HepG2 (cell line): Measurements from ENCODE around the gene TKTL1. TPM values are rescaled to one million over a fixed set of nuclear protein-coding genes. Genes with fewer than 3 reads are reported as not detected.

Experiments used
- ATAC-seq: fragments of 200-7000 bp; cut with Tn5 transposase; 3 replicates; pipeline ENCODE4 v1.9.1; 2020; ENCODE audit warnings: mild to moderate bottlenecking, moderate library complexity
- BruUV-seq: library from RNA; stranded (reverse); fragments of 400-500 nt; replicated peaks from 2 replicates; lab custom pipeline; 2021; lab: Mats Ljungman, UMichigan
- CTCF ChIA-PET: fragments of 300-600 bp; formaldehyde crosslinking; extraction: SDS; loops from one replicate; lab custom pipeline; 2021; ENCODE audit warnings: low total read pairs, inconsistent platforms, low intra/inter-chr PET ratio; lab: Yijun Ruan, JAX
- POLR2A ChIA-PET: fragments of 350-600 bp; sonication (Branson Sonifier 250); formaldehyde crosslinking; loops from one replicate; lab custom pipeline; 2020; ENCODE audit warnings: antibody characterized with exemption, inconsistent platforms; lab: Yijun Ruan, JAX
- DNase-seq: peaks from one replicate; pipeline ENCODE4 v3.0.0-alpha.2; 2015; ENCODE audit warnings: low spot score
- FAIRE-seq: peaks from 3 replicates; lab custom pipeline; 2011; peaks lifted over from hg19 to GRCh38; lab: Jason Lieb, UNC
- H2AFZ ChIP-seq: one replicate; pipeline ENCODE4 v1.6.1; 2011; ENCODE audit warnings: low read length, inconsistent platforms
- H3K27ac ChIP-seq: fragments of 300-600 bp; 3 replicates; pipeline ENCODE4 v1.8.0; 2011; ENCODE audit warnings: mixed run types, mild to moderate bottlenecking, mixed read lengths, low read length, inconsistent platforms; ENCODE audit not compliant: insufficient read depth; ENCODE audit errors: extremely low read length
- H3K27me3 ChIP-seq, 2 experiments: fragments of 200-600 bp in 1 of 2; 2 replicates in 1 of 2; 3 replicates in 1 of 2; pipeline versions ENCODE4 v1.6.0 to v1.8.0; 2011; ENCODE audit warnings: low read length in 2 of 2, mild to moderate bottlenecking in 2 of 2, moderate library complexity in 2 of 2, inconsistent platforms in 1 of 2; ENCODE audit not compliant: insufficient read depth in 2 of 2, control insufficient read depth in 1 of 2
- H3K36me3 ChIP-seq, 2 experiments: fragments of 200-600 bp in 1 of 2; replicated peaks in 1 of 2; 2 replicates in 1 of 2; 3 replicates in 1 of 2; pipeline versions ENCODE4 v1.5.1 to v1.8.0; 2011; ENCODE audit warnings: low read length in 2 of 2, inconsistent platforms in 1 of 2; ENCODE audit not compliant: insufficient read depth in 2 of 2, control insufficient read depth in 1 of 2
- H3K4me1 ChIP-seq: 2 replicates; pipeline ENCODE4 v1.5.1; 2012; ENCODE audit warnings: low read length, inconsistent platforms; ENCODE audit not compliant: insufficient read depth
- H3K4me2 ChIP-seq: 2 replicates; pipeline ENCODE4 v1.6.0; 2011; ENCODE audit warnings: low read depth, low read length, inconsistent platforms
- H3K4me3 ChIP-seq, 3 experiments: fragments of 200-600 bp in 1 of 3; sonication (generic), shearing (Covaris generic) in 1 of 3; replicated peaks in 1 of 3; 2 replicates each; pipeline ENCODE4 v1.5.1; 2011 to 2016; ENCODE audit warnings: low read length in 3 of 3, inconsistent platforms in 2 of 3, low read depth in 2 of 3, mild to moderate bottlenecking in 2 of 3, control low read depth in 1 of 3, mixed read lengths in 1 of 3; ENCODE audit not compliant: insufficient read depth in 1 of 3
- H3K79me2 ChIP-seq: one replicate; pipeline ENCODE4 v1.6.1; 2011; ENCODE audit warnings: low read length, inconsistent platforms; ENCODE audit not compliant: insufficient read depth
- H3K9ac ChIP-seq: 2 replicates; pipeline ENCODE4 v1.6.0; 2011; ENCODE audit warnings: mild to moderate bottlenecking, low read depth, low read length, inconsistent platforms; ENCODE audit not compliant: insufficient read depth
- H3K9me3 ChIP-seq: 2 replicates; pipeline ENCODE4 v1.5.1; 2012; ENCODE audit warnings: mild to moderate bottlenecking, low read length
- H4K20me1 ChIP-seq: 2 replicates; pipeline ENCODE4 v1.6.0; 2011; ENCODE audit warnings: inconsistent platforms, mild to moderate bottlenecking, low read length, moderate library complexity; ENCODE audit not compliant: insufficient read depth
- AGO2 ChIP-seq: fragments of 200-400 bp; formaldehyde crosslinking; optimal IDR thresholded peaks from 2 replicates; pipeline ENCODE3; 2017; ENCODE audit warnings: mild to moderate bottlenecking, low read depth, low read length, moderate library complexity
- DDIT3 ChIP-seq: sonication (generic); formaldehyde crosslinking; IDR thresholded peaks from 2 replicates; pipeline ENCODE4 v1.4.0; 2020; ENCODE audit warnings: mild to moderate bottlenecking, missing genetic modification reagents
- KAT8 ChIP-seq: IDR thresholded peaks from 2 replicates; pipeline ENCODE4 v1.6.1; 2016; ENCODE audit warnings: missing genetic modification reagents, missing compliant biosample characterization
- PHB2 ChIP-seq: fragments of 450-650 bp; IDR thresholded peaks from 2 replicates; pipeline ENCODE4 v1.6.1; 2018; ENCODE audit not compliant: partially characterized antibody
- PRMT3 ChIP-seq: sonication (generic); formaldehyde crosslinking; IDR thresholded peaks from 2 replicates; pipeline ENCODE4 v1.8.1; 2022; ENCODE audit warnings: low read depth, mild to moderate bottlenecking, moderate library complexity, missing genetic modification reagents, borderline replicate concordance
- RBFOX2 ChIP-seq: fragments of 200-400 bp; formaldehyde crosslinking; IDR thresholded peaks from 2 replicates; pipeline ENCODE4 v1.6.1; 2017; ENCODE audit warnings: low read depth, mild to moderate bottlenecking, low read length
- TMF1 ChIP-seq: sonication (generic); formaldehyde crosslinking; IDR thresholded peaks from 2 replicates; pipeline ENCODE4 v1.8.1; 2022; ENCODE audit warnings: low read depth, missing genetic modification reagents
- ZC3H13 ChIP-seq: sonication (generic); formaldehyde crosslinking; IDR thresholded peaks from 2 replicates; pipeline ENCODE4 v1.8.1; 2023; ENCODE audit warnings: mild to moderate bottlenecking, missing genetic modification reagents, moderate library complexity
- ZNF17 ChIP-seq: sonication (generic); formaldehyde crosslinking; IDR thresholded peaks from 2 replicates; pipeline ENCODE4 v1.5.0; 2020; ENCODE audit warnings: mild to moderate bottlenecking, missing genetic modification reagents
- ZNF740 ChIP-seq: sonication (generic); formaldehyde crosslinking; IDR thresholded peaks from 2 replicates; pipeline ENCODE4 v1.4.0; 2020; ENCODE audit warnings: missing genetic modification reagents
- WGBS: methylation state at CpG from one replicate; pipeline ENCODE4 v1.1.6; 2017; ENCODE audit warnings: low lambda C conversion rate; 5-methylcytosine and 5-hydroxymethylcytosine counted together
- in situ Hi-C: cut with HindIII; loops from 2 replicates; pipeline ENCODE4 v1.10.0; 2017; ENCODE audit warnings: low pct_unique_long_range_greater_than_20kb; ENCODE audit not compliant: extremely low pct_ligation_motif_present
- intact Hi-C: fragments of 100-400 bp; cut with micrococcal nuclease; formaldehyde crosslinking; loops from one replicate; pipeline ENCODE4 v1.10.0; 2022; ENCODE audit not compliant: unreplicated experiment
- polyA plus RNA-seq, 8 experiments: library from polyadenylated mRNA; depleted of rRNA in 3 of 8; stranded (reverse) in 7 of 8; unstranded in 1 of 8; fragments of >200 nt; fragmentation: Illumina TruSeq in 4 of 8; extraction: Trizol in 4 of 8; gene quantifications; 2 replicates each; pipeline versions ENCODE4 v1.2.1 to v1.2.3, GENCODE V29; 2011 to 2016; ENCODE audit warnings: low read depth in 4 of 8, missing spikeins in 1 of 8, mixed read lengths in 1 of 8; ENCODE audit not compliant: insufficient read depth in 1 of 8
- total RNA-seq, 5 experiments: library from RNA; depleted of rRNA; stranded (reverse); fragments of >200 nt; fragmentation: Illumina TruSeq; extraction: Trizol; gene quantifications; 2 replicates each; pipeline ENCODE4 v1.2.3, GENCODE V29; 2016; ENCODE audit warnings: low read depth in 1 of 5

TKTL1 gene
- total and polyA plus RNA-seq, 2 of the 13 experiments (the other 11 are each of a cell fraction or from before 2014, with no cell fraction given) = not detected

GRCh38 chrX:154358011-154358410, 62.4 kb downstream of the TKTL1 start:
- Histone ChIP-seq H3K27ac (no peak overlapping the region), H3K9ac (no peak overlapping the region), H3K4me2 (no peak overlapping the region), H3K36me3 (peaks cover 24 to 53% of the 10 kb centered on the region in 2 experiments; a peak in 4 of 5 replicates), H3K4me1 (peaks cover 18% of the 10 kb centered on the region), H3K79me2 (no peaks in the 10 kb centered on the region), H3K4me3 (no peak overlapping the region), H3K27me3 (no peaks in the 10 kb centered on the region), H2AFZ (no peak overlapping the region), H3K9me3 (no peaks in the 10 kb centered on the region), H4K20me1 (peaks cover 3% of the 10 kb centered on the region; the same call in 1 of the 2 replicates)
- intact Hi-C loops (loop anchor here (1.0 kb wide), 1 partner anchor 16 kb away; the partner anchor contains the start of gene FLNA), in situ Hi-C loops (no loop called here)
- ATAC-seq (no peak), DNase-seq (no peak), FAIRE-seq (no peak)
- 0 out of 2 replicates have a peak, but pooled peaks have one; percentile 3 for TF ChIP-seq RBFOX2
- TF ChIP-seq ZC3H13 (CRISPR knock-in tag) = no peak
- peak; percentile 0 for TF ChIP-seq AGO2
- TF ChIP-seq DDIT3 = no peak
- no peak for TF ChIP-seq KAT8
- TF ChIP-seq ZNF740 (CRISPR knock-in tag) = no peak
- no peak for TF ChIP-seq ZNF17 (CRISPR knock-in tag)
- no peak for TF ChIP-seq TMF1
- no peak for TF ChIP-seq PHB2
- no peak for TF ChIP-seq PRMT3 (CRISPR knock-in tag)
- WGBS = 100% methylated on average over 1 of the region's 11 CpGs
- ChIA-PET POLR2A (no interaction called here), CTCF (no interaction called here)
- no TSS peak for BruUV-seq
